NCI-H1417 (cell line): ENCODE measurements around the gene INHBC.
"Not testable (repeated sequence)": the region's sequence is repeated elsewhere in the genome, so short reads cannot be mapped to it uniquely, and the experiment has no call there.

Source experiments
- DNase-seq, 3 experiments: peaks; one replicate each; lab custom pipeline; 2025; lab: John Stamatoyannopoulos, UW

The INHBC gene

DNA sequence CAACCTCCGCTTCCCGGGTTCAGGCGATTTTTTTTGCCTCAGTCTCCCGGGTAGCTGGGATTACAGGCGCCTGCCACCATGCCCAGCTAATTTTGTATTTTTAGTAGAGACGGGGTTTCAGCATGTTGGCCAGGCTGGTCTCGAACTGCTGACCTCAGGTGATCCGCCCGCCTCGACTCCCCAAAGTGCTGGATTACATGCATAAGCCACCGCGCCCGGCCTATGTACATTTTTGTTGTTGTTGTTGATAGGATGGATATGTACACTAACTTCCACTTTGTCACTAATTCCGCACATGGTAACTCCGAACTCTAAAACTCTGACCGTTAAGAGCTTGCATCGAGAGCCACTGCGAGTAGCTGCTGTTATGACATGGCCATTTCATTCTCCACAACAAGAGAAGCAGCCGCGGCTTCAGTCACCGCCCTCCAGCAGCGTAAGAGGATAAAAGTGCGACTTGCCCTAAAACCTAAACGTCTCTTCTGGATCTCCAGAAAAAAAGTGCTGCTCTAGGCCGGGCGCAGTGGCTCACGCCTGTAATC, 52.5 kb downstream of the INHBC start:
- no peak for DNase-seq

GRCh38 chr12:57487597-57488401, 53.2 kb downstream of the INHBC start, which contains the start of gene MARS1:
Gene MARS1 (plus strand): TSS chr12:57488068. CDS start chr12:57488091, 23 bp downstream.
- peak; percentile 95 to 99 (median 99) for DNase-seq

DNA sequence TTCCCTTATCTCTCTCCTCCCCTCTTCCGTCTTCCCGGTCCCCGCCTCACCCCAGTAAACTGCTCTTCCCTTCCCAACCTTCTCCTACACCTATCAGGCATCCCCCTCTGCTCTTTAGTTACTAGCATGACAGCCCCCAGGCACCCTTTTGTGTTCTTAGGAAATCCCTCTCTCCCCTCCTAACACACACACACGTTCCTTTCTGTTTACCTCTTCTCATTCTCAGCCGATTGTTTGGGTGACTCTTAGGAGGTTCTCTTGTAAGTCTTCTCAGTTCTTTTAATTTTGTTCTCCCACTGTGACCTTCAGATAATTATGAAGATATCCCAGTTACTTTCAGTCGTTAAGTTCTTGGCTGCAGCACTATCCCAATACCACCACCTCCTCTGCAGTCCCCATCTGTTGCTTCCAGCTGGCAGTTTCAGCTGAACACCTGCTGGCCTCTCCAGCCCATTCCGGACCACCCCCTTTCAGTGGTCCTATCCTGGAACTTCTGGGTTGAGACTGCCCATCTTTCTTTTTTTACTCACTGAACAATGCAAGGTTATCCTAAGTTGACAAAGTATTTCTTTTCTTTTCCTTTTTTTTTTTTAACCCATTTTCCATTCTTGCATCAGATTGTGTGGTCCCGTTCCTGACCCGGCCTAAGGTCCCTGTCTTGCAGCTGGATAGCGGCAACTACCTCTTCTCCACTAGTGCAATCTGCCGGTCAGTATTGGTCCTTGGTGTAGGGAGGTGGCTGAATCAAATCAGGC, 54.0 kb downstream of the INHBC start:
- peak in 1 of 3 experiments; percentile 53 for DNase-seq

GRCh38 chr12:57489157-57489641, 54.6 kb downstream of the INHBC start:
- no peak for DNase-seq

DNA sequence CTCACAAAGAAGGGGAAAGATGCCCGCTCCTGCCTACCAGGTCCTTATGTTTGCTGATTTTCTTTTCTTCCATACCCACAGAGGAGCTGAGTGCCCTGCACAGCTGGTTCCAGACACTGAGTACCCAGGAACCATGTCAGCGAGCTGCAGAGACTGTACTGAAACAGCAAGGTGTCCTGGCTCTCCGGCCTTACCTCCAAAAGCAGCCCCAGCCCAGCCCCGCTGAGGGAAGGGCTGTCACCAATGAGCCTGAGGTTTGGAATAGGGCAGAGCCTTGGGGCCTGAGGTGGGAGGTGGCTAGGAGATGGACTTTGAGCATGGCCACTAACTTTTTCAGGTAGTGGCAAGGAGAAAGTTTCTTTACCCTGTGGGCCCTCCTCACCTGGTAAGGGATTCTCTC, 55.5 kb downstream of the INHBC start:
- no peak for DNase-seq

- no peak for DNase-seq
These were observed 57.1 kb downstream of the INHBC start for GRCh38 chr12:57491393-57492280.

DNA sequence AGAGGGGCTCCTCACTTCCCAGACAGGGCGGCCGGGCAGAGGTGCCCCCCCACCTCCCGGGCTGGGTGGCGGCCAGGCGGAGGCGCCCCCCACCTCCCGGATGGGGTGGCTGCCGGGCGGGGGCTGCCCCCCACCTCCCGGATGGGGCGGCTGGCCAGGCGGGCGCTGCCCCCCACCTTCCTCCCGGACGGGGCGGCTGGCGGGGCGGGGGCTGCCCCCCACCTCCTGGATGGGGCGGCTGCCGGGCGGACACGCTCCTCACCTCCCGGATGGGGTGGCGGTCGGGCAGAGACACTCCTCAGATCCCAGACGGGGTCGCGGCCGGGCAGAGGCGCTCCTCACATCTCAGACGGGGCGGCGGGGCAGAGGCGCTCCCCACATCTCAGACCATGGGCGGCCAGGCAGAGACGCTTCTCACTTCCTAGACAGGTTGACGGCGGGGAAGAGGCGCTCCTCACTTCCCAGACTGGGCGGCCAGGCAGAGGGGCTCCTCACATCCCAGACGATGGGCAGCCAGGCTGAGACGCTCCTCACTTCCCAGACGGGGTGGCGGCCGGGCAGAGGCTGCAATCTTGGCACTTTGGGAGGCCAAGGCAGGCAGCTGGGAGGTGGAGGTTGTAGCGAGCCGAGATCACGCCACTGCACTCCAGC, 60.6 kb downstream of the INHBC start:
- not testable (repeated sequence) for DNase-seq

- DNase-seq = peak in 1 of 3 experiments; percentile 80
These were observed 62.2 kb downstream of the INHBC start for GRCh38 chr12:57496822-57497221.

- DNase-seq = peak in 1 of 3 experiments; percentile 25
These were observed 62.9 kb downstream of the INHBC start for GRCh38 chr12:57497223-57498131.

DNA sequence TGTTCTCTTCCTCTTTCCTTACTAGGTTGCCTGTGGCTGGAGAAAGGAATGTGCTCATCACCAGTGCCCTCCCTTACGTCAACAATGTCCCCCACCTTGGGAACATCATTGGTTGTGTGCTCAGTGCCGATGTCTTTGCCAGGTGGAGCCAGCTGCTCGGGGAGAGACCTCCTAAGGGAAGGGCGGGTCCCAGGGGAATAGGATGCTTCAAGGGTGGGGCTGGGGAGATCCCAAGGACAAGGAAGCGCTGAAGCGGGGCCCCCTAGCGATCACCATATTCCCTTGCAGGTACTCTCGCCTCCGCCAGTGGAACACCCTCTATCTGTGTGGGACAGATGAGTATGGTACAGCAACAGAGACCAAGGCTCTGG, 63.5 kb downstream of the INHBC start:
- no peak for DNase-seq

DNA sequence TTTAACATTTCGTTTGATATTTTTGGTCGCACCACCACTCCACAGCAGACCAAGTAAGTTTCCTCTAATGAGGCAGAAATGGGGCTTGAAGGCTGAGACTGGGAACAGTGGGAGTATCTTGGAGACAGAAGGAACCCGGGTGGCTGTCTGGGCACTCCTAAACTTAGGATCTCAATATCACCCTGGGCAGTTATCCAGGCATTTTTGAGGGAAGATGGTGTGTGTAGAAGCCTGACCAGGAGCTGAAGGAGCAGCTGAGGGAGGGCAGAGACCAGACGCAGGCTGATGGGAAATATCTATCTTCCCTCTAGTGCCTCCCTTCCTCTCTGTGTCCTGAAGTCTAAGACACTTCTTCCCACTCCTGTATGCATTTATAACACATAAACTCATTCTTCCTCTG, 64.0 kb downstream of the INHBC start:
- DNase-seq = no peak

- DNase-seq = no peak
These were observed 65.6 kb downstream of the INHBC start for GRCh38 chr12:57500213-57500612.
